Measurements from ENCODE around the gene RPS6KA2.

Gene RPS6KA2

DNA sequence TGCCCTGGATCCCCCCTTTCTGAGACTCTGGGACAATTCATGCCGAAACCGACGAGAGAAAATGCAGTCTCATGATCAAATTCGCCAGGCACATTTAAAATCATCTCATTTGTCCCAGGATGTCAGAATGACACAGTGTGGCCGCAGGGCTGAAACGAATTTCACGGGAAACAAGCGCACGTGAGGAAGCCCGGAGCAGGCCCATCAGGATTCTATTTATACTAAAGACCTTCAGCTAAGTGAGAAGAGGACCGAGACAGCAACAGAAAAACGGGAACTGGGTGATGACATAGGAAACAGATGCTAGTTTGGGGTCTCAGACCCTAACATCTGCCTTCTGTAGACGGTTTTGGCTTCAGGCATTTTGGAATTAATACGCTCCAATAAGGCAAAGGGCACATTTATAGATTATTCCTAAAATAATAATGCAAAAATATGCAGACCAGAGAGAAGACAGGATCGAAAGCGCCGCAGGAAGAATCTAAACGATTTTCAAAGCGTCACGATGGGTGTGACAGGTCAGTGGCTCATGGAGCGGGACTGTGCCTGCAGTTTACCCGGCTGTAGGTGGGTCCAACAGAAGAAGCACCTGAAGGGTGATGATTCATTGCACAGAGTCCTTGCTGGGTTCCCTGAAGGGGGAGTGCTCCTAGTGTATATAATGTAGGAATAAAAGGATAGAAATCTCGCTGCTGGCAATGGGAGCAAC, 163.5 kb downstream of the RPS6KA2 start:
- H3K27ac ChIP-seq, result no peak overlapping the region
- TF ChIP-seq, protein P1, sequence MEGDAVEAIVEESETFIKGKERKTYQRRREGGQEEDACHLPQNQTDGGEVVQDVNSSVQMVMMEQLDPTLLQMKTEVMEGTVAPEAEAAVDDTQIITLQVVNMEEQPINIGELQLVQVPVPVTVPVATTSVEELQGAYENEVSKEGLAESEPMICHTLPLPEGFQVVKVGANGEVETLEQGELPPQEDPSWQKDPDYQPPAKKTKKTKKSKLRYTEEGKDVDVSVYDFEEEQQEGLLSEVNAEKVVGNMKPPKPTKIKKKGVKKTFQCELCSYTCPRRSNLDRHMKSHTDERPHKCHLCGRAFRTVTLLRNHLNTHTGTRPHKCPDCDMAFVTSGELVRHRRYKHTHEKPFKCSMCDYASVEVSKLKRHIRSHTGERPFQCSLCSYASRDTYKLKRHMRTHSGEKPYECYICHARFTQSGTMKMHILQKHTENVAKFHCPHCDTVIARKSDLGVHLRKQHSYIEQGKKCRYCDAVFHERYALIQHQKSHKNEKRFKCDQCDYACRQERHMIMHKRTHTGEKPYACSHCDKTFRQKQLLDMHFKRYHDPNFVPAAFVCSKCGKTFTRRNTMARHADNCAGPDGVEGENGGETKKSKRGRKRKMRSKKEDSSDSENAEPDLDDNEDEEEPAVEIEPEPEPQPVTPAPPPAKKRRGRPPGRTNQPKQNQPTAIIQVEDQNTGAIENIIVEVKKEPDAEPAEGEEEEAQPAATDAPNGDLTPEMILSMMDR (IDR thresholded peaks at IDR 0.05), result no peak
- TF ChIP-seq ZFX (IDR thresholded peaks at IDR 0.05; ENCODE audit: borderline replicate concordance), result no peak

DNA sequence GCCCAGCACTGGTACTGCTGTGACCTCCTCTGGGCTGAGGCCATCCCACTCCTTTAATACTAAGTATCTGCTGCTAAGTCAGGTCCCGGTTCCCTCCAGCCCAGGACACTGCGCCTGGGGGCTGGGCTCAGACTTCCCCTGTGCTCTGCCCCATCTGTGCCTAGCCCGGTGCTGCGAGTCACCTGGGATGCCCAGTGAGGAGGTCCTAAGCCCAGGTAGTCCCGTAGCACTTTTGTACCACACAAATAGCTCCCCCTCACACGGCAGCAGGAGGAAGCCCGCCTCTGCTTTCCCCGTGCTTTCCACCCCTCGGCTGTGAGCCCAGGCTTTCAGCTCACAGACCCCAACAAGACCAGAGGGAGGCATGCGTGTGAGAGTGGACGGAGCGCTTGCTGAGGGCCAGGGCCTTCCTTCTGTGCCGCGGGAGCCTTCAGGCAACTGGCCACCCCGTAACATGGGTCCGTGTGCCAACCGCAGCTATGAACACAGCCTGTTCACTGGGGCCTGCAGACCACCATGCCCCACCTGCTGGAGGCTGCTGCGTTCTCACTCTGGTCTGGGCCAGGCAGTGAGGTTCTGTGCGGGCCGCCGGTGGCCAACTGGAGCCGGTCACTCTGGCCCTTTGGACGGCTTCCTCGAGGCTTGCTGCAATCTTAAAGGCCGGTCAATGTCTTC, 164.5 kb downstream of the RPS6KA2 start:
- H3K27ac ChIP-seq, result no peak overlapping the region
- TF ChIP-seq, protein P1 (IDR thresholded peaks at IDR 0.05), result no peak
- TF ChIP-seq ZFX (IDR thresholded peaks at IDR 0.05; ENCODE audit: borderline replicate concordance), result no peak

DNA sequence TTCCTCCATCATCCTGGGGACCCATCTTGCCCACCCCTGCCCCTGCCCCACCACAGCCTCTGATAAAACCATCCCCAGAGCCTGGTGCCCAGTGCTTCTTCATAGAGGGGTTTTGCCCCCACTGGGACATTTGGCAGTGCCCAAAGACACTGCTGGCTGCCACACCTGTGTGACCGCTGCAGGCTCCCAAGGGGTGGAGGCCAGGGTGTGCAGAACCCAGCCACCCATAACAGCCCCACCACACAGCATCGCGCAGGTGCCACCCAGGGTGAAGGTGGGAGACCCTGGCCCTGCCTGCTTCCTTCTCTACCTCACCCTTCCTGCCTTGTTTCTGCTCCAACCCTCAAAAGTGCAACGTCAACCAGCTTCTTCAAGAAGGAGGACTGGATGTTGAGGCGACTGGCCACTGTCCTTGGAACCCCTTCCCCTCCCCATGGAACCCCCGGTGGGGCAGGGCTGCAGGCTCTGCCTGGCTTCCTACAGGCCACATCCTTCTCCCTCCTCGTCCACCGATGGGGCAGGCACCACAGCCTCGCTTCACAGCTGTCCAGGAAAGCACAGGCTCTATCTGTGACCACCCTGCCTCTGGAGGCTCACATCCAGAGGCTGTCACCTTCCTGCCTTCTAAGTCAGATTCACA, 165.1 kb downstream of the RPS6KA2 start:
- TF ChIP-seq, protein P1 (IDR thresholded peaks at IDR 0.05), result no peak
- no peak for TF ChIP-seq ZFX (IDR thresholded peaks at IDR 0.05; ENCODE audit: borderline replicate concordance)
- H3K27ac ChIP-seq, result no peak overlapping the region

DNA sequence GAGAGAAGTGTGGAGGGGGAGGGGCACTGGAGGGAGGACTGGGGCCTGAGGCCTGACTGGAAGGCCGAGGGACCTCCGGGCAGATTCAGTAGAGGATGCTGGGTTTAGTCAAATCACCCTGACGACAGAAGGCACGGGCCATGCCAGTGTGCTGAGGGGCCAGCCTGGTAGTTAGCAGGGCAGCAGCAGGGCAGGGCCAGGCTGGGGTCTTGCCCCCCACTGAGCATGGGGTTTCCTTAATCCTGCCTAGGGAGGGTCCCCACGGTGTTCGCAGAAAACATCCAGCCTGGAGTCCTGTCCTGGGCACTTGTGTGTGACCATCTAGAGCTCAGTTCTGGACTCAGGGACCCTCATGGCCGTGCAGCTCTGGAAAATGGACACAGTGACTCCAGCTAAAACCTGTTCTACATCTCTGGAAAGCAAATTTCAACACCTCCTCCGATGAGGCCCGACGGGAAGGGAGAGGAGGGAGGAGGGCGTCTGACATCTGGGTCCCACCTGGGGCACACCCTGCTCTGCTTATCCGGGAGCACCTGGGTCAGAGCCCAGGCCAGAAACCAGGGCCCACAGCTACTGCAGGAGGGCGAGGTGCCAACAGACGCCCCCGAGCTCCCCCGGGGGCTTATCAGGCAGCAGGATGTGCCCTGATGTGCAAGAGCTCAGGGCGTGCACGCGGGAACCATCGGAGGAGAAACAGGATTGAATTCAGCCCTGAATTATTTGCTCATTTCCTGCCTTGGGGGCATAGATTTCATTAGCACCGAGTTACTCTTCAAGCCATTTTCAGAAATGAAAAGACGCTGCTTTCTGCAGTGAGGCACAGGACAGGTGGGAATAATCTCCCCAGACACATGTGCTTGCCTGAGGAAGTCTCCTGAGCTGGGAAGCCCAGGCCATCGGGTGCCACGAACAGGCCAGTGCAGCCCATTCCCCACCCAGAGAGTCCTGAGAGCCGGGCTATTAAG, 166.3 kb downstream of the RPS6KA2 start:
- H3K27ac ChIP-seq, result no peak overlapping the region
- TF ChIP-seq, protein P1 (IDR thresholded peaks at IDR 0.05), result no peak
- no peak for TF ChIP-seq ZFX (IDR thresholded peaks at IDR 0.05; ENCODE audit: borderline replicate concordance)

GRCh38 chr6:166459906-166460305, 167.1 kb downstream of the RPS6KA2 start:
- no peak overlapping the region for H3K27ac ChIP-seq
- TF ChIP-seq, protein P1 (IDR thresholded peaks at IDR 0.05), result no peak
- TF ChIP-seq ZFX (IDR thresholded peaks at IDR 0.05; ENCODE audit: borderline replicate concordance), result no peak

DNA sequence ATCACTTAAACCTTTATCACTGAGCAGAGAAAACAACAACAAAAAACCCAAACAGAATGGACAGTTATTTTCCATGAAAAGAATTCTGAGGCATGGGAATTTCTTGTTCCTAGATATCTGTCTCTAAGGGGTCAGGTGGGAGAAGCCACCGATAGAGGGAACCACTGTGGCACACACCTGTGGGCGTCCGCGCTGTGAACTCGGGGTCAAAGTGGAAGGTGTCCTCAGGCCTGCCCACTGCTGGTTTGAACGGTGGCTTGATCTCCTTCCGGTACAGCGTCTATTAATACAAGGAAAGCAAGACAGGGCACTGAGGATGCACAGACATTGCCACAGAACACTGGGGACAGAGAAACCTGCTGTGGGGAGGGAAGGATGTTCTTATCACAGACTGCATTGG, 167.8 kb downstream of the RPS6KA2 start:
- TF ChIP-seq ZFX (IDR thresholded peaks at IDR 0.05; ENCODE audit: borderline replicate concordance), result no peak
- TF ChIP-seq, protein P1 (IDR thresholded peaks at IDR 0.05), result no peak
- no peak overlapping the region for H3K27ac ChIP-seq

Measured in 22Rv1 (cell line).